B cell (primary cell): ENCODE results near the gene ITPKC. TPM values are rescaled to one million over a fixed set of nuclear protein-coding genes. Genes with fewer than 3 reads are reported as not detected.
A peak's percentile ranks its signal among the peaks of the same experiment; 100 is the strongest.

Experiments used
- ATAC-seq: fragments of 200-7000 bp; cut with Tn5 transposase; one replicate; pipeline ENCODE4 v1.10.0; 2021; ENCODE audit warnings: low read depth, mild to moderate bottlenecking, moderate number of reproducible peaks, moderate library complexity
- CTCF ChIA-PET: fragments of 350-600 bp; sonication (Branson Sonifier 250); formaldehyde crosslinking; loops from one replicate; lab custom pipeline; 2021; ENCODE audit warnings: antibody characterized with exemption, inconsistent platforms; lab: Charles Lee
- POLR2A ChIA-PET: fragments of 350-600 bp; sonication (Branson Sonifier 250); formaldehyde crosslinking; loops from one replicate; lab custom pipeline; 2021; ENCODE audit warnings: antibody characterized with exemption; lab: Charles Lee
- DNase-seq: peaks from one replicate; pipeline ENCODE4 v3.0.0; 2013
- H2AFZ ChIP-seq: 2 replicates; pipeline ENCODE4 v1.6.1; 2012; ENCODE audit warnings: mild to moderate bottlenecking, low read depth, low read length; ENCODE audit not compliant: insufficient read depth, poor library complexity, severe bottlenecking
- H3K27ac ChIP-seq, 2 donors: 1 replicate in 1 of 2; 2 replicates in 1 of 2; pipeline ENCODE4 v1.5.1; 2012 to 2013; ENCODE audit warnings: low read length in 2 of 2, mild to moderate bottlenecking in 2 of 2, moderate library complexity in 1 of 2
- H3K27me3 ChIP-seq, 4 experiments: fragments of 200-600 bp in 1 of 4; sonication (generic) in 1 of 4; replicated peaks in 1 of 4; 1 replicate in 2 of 4; 2 replicates in 2 of 4; pipeline versions ENCODE4 v1.6.1 to v1.7.0; 2013 to 2016; ENCODE audit warnings: low read length in 3 of 4, mild to moderate bottlenecking in 2 of 4, mixed read lengths in 1 of 4, moderate library complexity in 1 of 4; ENCODE audit not compliant: insufficient read depth in 4 of 4, control insufficient read depth in 3 of 4; ENCODE audit errors: control extremely low read depth in 1 of 4
- H3K36me3 ChIP-seq, 2 experiments: replicated peaks in 1 of 2; 1 replicate in 1 of 2; 2 replicates in 1 of 2; pipeline versions ENCODE4 v1.6.1 to v1.7.1; 2013; ENCODE audit warnings: low read length in 1 of 2; ENCODE audit not compliant: insufficient read depth in 2 of 2, control insufficient read depth in 1 of 2; ENCODE audit errors: control extremely low read depth in 1 of 2, extremely low read depth in 1 of 2
- H3K4me1 ChIP-seq, 2 donors: fragments of 200-600 bp in 1 of 2; sonication (generic) in 1 of 2; 1 replicate in 1 of 2; 2 replicates in 1 of 2; pipeline versions ENCODE4 v1.5.1 to v1.6.1; 2013 to 2017; ENCODE audit warnings: low read length in 2 of 2; ENCODE audit not compliant: control insufficient read depth in 2 of 2, insufficient read depth in 2 of 2
- H3K4me2 ChIP-seq: replicated peaks from 2 replicates; pipeline ENCODE3; 2012; ENCODE audit warnings: mild to moderate bottlenecking, low read depth, low read length; ENCODE audit not compliant: poor library complexity, severe bottlenecking
- H3K4me3 ChIP-seq, 5 experiments: fragments of 200-600 bp in 1 of 5; sonication (generic) in 1 of 5; 1 replicate in 3 of 5; 2 replicates in 2 of 5; pipeline versions ENCODE4 v1.5.1 to v1.7.0; 2011 to 2016; ENCODE audit warnings: low read length in 4 of 5, mild to moderate bottlenecking in 4 of 5, low read depth in 2 of 5, control low read depth in 1 of 5, moderate library complexity in 1 of 5; ENCODE audit not compliant: insufficient read depth in 1 of 5; ENCODE audit errors: control extremely low read depth in 1 of 5, extremely low read depth in 1 of 5
- H3K79me2 ChIP-seq: fragments of 200-600 bp; sonication (generic); one replicate; pipeline ENCODE4 v1.6.0; 2016; ENCODE audit warnings: low read length; ENCODE audit not compliant: control insufficient read depth, insufficient read depth
- H3K9ac ChIP-seq: fragments of 200-600 bp; sonication (generic); 2 replicates; pipeline ENCODE4 v1.6.1; 2017; ENCODE audit warnings: mild to moderate bottlenecking, low read length, moderate library complexity
- H3K9me3 ChIP-seq, 3 donors: one replicate each; pipeline versions ENCODE4 v1.6.1 to v1.7.1; 2013; ENCODE audit warnings: low read length in 2 of 3; ENCODE audit not compliant: control insufficient read depth in 2 of 3, insufficient read depth in 1 of 3; ENCODE audit errors: control extremely low read depth in 1 of 3
- H4K20me1 ChIP-seq: 2 replicates; pipeline ENCODE4 v1.6.0; 2012; ENCODE audit warnings: mild to moderate bottlenecking, low read length; ENCODE audit not compliant: insufficient read depth, control insufficient read depth, poor library complexity, severe bottlenecking
- H3K27ac Mint-ChIP-seq: one replicate; pipeline ENCODE4 v1.8.0; 2021; ENCODE audit warnings: mixed read lengths
- H3K27me3 Mint-ChIP-seq: one replicate; pipeline ENCODE4 v1.8.0; 2021; ENCODE audit warnings: mixed read lengths
- H3K4me1 Mint-ChIP-seq: one replicate; pipeline ENCODE4 v1.8.0; 2021; ENCODE audit warnings: mixed read lengths
- H3K4me3 Mint-ChIP-seq: one replicate; pipeline ENCODE4 v1.8.0; 2021; ENCODE audit warnings: mixed read lengths
- H3K9me3 Mint-ChIP-seq: one replicate; pipeline ENCODE4 v1.8.0; 2022; ENCODE audit warnings: mixed read lengths; ENCODE audit not compliant: insufficient read depth
- EZH2 ChIP-seq: IDR thresholded peaks from 2 replicates; pipeline ENCODE4 v1.6.1; 2012; ENCODE audit warnings: borderline replicate concordance, low read depth, mild to moderate bottlenecking, moderate library complexity, low read length; ENCODE audit not compliant: insufficient read depth, poor library complexity, severe bottlenecking
- WGBS: methylation state at CpG from one replicate; pipeline ENCODE4 v1.1.5; 2013; ENCODE audit warnings: missing lambda C conversion rate; ENCODE audit not compliant: insufficient coverage; 5-methylcytosine and 5-hydroxymethylcytosine counted together
- intact Hi-C: fragments of 100-400 bp; cut with micrococcal nuclease; formaldehyde crosslinking; loops from one replicate; pipeline ENCODE4 v1.10.0; 2022
- polyA plus RNA-seq: library from polyadenylated mRNA; depleted of rRNA; stranded (reverse); fragments of >200 nt; gene quantifications from 2 replicates; pipeline ENCODE4 v1.2.3, GENCODE V29; 2012
- total RNA-seq, 2 donors: library from RNA; stranded (reverse); fragments of 120-200 nt in 1 of 2; gene quantifications; 1 replicate in 1 of 2; 2 replicates in 1 of 2; pipeline versions ENCODE4 v1.2.3 to v1.2.4, GENCODE V29; 2013 to 2022
- TF ChIP-seq, protein P1 (sequence below): fragments of 200-600 bp; IDR thresholded peaks from one replicate; pipeline ENCODE4 v1.8.0; 2022; ENCODE audit warnings: antibody characterized with exemption, mild to moderate bottlenecking

The ITPKC gene
- total and polyA plus RNA-seq, 2 donors (not counting 1 experiment from before 2014, with no cell fraction given), result 8.7 to 16.0 TPM

DNA sequence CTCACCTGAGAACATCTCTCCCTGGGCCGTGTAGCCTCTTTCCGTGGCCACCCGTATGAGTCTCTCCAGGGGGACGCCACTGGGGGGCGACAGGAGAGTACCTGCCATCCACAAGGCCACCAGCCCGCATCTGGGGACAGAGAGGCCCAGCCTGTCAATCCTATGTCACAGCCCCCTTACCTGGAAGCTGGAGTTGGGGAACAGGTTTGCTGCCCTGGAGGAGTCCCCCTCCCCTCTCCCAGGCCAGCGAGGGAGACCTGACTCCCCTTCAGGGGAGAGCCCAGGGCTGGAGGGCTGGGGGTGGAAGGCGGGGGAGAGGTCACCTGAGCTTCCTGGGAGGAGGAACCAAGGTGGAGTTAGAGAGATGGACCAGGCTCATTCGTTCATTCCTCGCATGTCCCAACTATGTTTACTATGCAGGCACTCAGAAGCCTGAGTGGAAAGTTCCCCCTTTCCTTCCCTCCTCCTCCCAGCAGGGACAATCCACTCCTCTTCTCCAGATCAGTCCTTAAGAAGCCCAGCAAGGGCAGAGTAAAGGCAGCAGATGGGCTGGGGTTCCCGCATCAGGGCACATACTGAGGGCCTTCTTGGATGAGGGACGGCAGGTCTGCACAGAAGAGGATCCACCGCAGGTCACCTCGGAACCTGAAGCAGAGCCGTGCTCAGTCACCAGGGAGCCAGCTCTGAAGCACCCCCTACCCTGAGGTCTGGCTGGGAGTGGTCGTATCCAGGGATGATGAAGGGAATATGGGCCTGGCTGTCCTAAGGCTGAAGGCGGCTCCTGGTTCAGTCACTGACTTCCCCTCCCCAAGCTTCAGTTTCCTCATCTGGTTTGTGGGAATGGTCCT lies 27.9 kb downstream of the ITPKC start:
- peaks cover 5 to 12% of the 10 kb centered on the region in 2 donors for H3K4me1 ChIP-seq
- DNase-seq, result peak; percentile 29
- peaks cover 0 to 3% of the 10 kb centered on the region in 2 experiments for H3K36me3 ChIP-seq
- WGBS, result 90% methylated on average over 11 of the region's 17 CpGs
- Mint-ChIP-seq H3K4me1 (peaks cover 11% of the 10 kb centered on the region), H3K27ac (no peak overlapping the region), H3K27me3 (no peaks in the 10 kb centered on the region), H3K4me3 (no peak overlapping the region), H3K9me3 (no peaks in the 10 kb centered on the region)
- H3K9ac ChIP-seq, result no peak overlapping the region
- no peak overlapping the region for H3K4me3 ChIP-seq
- peaks cover 6% of the 10 kb centered on the region for H3K79me2 ChIP-seq
- no peak overlapping the region for H2AFZ ChIP-seq
- no peaks in the 10 kb centered on the region for H4K20me1 ChIP-seq
- ChIA-PET POLR2A (interaction anchor here (0.5 to 1.0 kb wide), 3 partner anchors 10 to 323 kb away, joined by 3 to 6 read pairs (median 4); partner anchors contain the start of gene RAB4B), CTCF (interaction anchor here (1.1 to 2.9 kb wide), 2 partner anchors 10 to 23 kb away, joined by 4 to 14 read pairs; no protein-coding TSS in a partner anchor)
- intact Hi-C loops, result no loop called here
- no peaks in the 10 kb centered on the region for H3K9me3 ChIP-seq
- H3K27me3 ChIP-seq, result no peaks in the 10 kb centered on the region
- H3K4me2 ChIP-seq, result no peak overlapping the region
- ATAC-seq, result no peak
- TF ChIP-seq EZH2, result no peak
- TF ChIP-seq, protein P1, sequence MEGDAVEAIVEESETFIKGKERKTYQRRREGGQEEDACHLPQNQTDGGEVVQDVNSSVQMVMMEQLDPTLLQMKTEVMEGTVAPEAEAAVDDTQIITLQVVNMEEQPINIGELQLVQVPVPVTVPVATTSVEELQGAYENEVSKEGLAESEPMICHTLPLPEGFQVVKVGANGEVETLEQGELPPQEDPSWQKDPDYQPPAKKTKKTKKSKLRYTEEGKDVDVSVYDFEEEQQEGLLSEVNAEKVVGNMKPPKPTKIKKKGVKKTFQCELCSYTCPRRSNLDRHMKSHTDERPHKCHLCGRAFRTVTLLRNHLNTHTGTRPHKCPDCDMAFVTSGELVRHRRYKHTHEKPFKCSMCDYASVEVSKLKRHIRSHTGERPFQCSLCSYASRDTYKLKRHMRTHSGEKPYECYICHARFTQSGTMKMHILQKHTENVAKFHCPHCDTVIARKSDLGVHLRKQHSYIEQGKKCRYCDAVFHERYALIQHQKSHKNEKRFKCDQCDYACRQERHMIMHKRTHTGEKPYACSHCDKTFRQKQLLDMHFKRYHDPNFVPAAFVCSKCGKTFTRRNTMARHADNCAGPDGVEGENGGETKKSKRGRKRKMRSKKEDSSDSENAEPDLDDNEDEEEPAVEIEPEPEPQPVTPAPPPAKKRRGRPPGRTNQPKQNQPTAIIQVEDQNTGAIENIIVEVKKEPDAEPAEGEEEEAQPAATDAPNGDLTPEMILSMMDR, result no peak
- no peak overlapping the region for H3K27ac ChIP-seq

DNA sequence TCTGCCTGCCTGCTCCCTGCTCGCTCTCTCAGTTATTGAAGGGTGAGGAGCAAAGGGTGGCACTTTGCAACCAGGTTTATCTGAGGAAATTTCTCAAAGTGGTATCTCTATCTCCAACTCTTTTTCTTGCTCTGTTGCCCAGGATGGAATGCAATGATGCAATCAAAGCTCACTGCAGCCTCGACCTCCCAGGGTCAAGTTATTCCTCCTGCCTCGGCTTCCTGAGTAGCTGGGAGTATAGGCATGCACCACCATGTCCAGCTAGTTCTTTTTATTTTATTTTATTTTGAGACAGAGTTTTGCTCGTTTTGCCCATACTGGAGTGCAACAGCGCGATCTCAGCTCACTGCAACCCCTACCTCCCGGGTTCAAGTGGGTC lies 28.5 kb downstream of the ITPKC start:
- Histone ChIP-seq H4K20me1 (no peaks in the 10 kb centered on the region), H3K27me3 (no peaks in the 10 kb centered on the region), H3K4me3 (no peak overlapping the region), H3K9me3 (no peaks in the 10 kb centered on the region), H3K36me3 (peaks cover 0 to 2% of the 10 kb centered on the region in 2 experiments), H3K4me2 (no peak overlapping the region), H3K27ac (no peak overlapping the region), H3K9ac (no peak overlapping the region), H3K4me1 (peaks cover 9 to 17% of the 10 kb centered on the region in 2 donors), H3K79me2 (peaks cover 11% of the 10 kb centered on the region), H2AFZ (no peak overlapping the region)
- Mint-ChIP-seq H3K4me3 (no peak overlapping the region), H3K4me1 (peaks cover 18% of the 10 kb centered on the region), H3K27ac (no peak overlapping the region), H3K9me3 (no peaks in the 10 kb centered on the region), H3K27me3 (no peaks in the 10 kb centered on the region)
- TF ChIP-seq EZH2, result no peak
- TF ChIP-seq, protein P1, result no peak
- intact Hi-C loops, result no loop called here
- ATAC-seq (no peak), DNase-seq (no peak)
- CTCF ChIA-PET, result interaction anchor here (1.1 kb wide), 1 partner anchor 24 kb away, joined by 4 read pairs; no protein-coding TSS in a partner anchor
- POLR2A ChIA-PET, result interaction anchor here (1.0 kb wide), 1 partner anchor 32 kb away, joined by 4 read pairs; the partner anchor contains the start of gene RAB4B
- WGBS, result 90% methylated on average over 2 of the region's 7 CpGs
